Measurements from ENCODE around the gene OR2T34.
A peak's percentile ranks its signal among the peaks of the same experiment; 100 is the strongest.
"Not testable (repeated sequence)": the region's sequence is repeated elsewhere in the genome, so short reads cannot be mapped to it uniquely, and the experiment has no call there.

Gene OR2T34, protein sequence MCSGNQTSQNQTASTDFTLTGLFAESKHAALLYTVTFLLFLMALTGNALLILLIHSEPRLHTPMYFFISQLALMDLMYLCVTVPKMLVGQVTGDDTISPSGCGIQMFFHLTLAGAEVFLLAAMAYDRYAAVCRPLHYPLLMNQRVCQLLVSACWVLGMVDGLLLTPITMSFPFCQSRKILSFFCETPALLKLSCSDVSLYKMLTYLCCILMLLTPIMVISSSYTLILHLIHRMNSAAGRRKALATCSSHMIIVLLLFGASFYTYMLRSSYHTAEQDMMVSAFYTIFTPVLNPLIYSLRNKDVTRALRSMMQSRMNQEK

DNA sequence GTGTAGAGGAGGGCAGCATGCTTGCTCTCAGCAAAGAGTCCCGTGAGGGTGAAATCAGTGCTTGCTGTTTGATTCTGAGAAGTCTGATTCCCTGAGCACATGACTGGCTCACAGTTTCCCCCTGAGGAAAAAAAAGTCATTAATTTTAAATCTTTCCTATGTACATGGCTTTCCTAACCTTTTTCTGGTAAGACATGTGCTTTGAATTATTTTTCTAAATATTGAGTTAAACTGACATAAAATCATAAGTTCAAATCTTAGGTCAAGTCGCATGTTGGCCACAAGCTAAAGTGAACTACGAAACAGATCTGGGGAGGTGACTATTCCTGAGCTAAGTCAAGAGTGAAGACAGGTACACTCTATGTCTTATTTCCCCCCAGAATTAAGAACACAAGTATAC is at the start of gene OR2T34:
Gene OR2T34 (minus strand): TSS at position 101 of the 400 bp plus-strand sequence. CDS start 0 bp downstream, at position 101.
- not testable (repeated sequence) for DNase-seq (ENCODE audit: low read depth, low spot score)

DNA sequence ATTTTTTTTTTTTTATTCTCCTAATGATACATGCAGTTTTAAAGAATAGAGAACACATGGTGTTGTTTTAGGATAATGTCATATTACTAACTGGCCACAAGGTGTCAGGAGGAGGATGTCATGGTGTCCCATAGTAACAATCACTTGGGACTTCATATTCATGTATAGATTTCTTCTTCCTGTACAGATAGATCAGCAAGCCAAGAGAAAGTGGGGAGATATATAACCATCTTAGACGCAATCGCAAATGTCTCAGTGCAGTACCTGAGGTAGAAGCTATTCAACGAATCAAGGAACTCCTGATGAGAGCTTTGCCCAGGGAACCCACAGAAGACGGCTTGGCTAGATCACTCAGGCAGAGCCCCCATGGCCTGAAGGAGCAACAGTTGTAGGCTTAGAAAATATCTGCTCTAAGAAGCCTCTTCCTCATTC is 48.0 kb upstream of the OR2T34 start:
- DNase-seq (ENCODE audit: low read depth, low spot score): no peak

DNA sequence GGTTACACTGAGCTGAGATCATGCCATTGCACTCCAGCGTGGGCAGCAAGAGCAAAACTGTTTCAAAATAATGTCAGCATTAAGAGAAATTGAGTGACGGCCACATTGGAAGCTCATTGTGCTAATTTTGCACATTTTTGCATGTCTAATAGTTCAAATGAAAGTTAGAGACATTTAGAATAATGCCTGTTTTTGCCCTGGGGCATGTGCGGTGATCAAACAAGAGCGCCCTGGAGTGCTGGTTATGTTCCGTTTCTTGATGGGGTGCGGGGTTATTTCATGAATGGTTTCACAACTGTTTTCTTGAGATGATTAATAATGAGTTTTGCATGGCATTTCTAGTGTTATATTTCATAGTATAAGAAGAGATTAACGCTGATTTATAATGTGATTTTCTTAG is 47.2 kb upstream of the OR2T34 start:
- DNase-seq (ENCODE audit: low read depth, low spot score): no peak

DNA sequence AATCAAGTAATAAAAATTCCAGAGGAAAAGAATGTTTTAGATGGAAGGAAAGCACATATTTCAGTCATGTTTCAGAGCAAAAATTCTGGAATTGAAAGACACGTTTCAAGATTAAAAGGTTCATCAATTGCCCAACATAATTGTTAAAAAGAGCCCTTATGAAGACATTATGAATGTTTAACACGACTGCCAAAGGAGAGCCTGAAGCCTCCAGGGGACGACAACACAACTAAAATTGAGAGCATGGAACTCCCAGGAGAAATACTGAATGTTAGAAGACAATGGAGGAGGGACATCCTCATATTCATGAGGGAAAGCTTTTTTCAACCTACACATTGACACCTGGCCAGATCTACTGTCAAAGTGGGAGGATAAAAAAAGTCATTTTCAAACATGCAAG is 44.3 kb upstream of the OR2T34 start:
- DNase-seq (ENCODE audit: low read depth, low spot score): peak; percentile 4

DNA sequence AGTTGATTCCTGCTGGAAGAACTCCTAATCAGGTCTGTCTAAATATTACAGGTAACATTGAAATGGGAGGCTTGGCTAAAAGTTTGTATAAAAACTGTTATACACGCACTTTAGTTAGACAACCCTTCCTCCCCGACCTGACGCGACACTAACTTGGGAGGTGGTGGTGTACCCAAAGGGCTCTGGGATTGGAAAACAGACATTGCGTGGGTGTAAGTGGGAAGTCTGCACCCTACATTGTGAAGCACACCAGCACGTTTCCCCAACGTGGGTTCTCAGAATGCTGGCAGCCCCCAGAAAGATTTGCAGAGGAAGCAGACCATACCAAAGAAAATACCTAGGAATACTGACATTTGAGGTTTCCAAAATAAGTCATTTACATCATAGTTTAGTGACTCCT is 43.6 kb upstream of the OR2T34 start:
- no peak for DNase-seq (ENCODE audit: low read depth, low spot score)

DNA sequence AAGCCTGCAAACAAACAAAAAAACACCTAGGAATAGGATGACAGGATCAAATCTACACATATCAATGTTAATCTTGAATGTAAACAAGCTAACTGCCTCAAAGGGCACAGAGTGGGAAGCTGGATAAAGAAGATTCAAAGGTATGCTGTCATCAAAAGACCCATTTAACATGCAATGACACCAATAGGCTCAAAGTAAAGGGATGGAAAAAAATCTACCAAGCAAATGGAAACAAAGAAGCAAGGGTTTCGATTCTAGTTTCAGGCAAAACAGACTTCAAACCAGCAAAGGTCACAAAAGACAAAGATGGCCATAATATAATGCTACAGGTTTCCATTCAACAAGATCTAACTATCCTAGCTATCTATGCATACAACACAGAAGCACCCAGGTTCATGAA is 39.2 kb upstream of the OR2T34 start:
- DNase-seq (ENCODE audit: low read depth, low spot score): no peak

DNA sequence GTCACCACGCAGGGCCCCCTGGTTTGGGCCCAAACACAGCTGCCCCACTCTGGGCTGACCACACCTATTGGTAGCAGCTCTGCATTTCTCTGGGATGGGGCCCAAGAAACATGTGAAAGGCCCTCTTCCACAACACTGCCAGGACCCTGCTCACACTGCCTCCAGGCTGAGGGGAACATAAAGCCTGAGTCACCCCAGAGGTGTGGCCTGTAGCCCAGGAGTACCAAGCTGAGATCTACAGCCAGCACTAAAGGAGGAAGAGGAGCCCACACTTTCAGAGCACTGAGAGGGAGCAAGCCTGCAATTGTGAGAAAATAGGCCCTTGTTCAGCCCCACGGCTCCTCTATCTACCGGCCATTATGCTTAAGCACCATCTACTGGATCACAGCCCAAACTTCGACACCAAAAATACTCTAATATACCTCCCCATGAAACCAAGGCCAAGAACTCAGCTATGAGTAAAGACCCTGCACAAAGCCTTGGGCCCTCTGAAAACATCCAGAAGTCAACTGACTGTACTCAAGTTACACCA is 37.4 kb upstream of the OR2T34 start:
- no peak for DNase-seq (ENCODE audit: low read depth, low spot score)

DNA sequence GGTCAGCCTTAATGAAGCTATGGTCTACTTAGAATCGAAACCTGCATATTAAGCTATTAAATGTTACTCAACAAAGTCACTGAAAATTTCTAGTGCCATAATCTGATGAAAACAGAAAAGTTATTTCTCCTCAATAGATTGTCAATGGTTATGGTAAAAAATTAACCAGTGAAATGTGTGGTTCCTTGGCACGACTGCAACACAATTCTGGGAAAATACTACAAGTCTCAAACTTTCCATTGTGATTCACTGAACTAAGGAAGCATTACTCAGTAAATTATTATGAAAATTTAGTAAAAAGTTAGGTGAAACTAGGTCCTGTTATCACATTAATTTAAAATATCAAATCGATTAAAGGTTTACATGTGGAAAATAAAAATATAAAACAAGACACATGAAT is 35.7 kb upstream of the OR2T34 start:
- DNase-seq (ENCODE audit: low read depth, low spot score): no peak

DNA sequence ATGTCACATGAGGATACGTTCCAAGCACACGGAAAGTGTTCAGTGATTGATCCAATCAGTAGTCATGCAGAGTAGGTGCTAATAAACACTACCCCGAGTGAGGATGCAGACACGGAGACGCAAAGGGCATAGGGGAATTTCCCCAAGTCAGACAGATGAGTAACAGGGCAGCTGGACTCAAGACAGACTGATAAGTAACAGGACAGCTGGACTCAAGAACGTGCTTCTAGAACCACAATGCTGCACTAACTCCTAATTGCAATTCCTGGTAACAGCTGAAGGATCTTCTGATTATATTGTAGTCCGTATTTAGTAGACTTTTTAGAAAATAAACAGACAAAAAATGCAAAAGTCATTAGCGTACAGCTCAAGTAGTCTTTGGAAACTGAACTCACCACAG is 24.8 kb upstream of the OR2T34 start:
- no peak for DNase-seq (ENCODE audit: low read depth, low spot score)

DNA sequence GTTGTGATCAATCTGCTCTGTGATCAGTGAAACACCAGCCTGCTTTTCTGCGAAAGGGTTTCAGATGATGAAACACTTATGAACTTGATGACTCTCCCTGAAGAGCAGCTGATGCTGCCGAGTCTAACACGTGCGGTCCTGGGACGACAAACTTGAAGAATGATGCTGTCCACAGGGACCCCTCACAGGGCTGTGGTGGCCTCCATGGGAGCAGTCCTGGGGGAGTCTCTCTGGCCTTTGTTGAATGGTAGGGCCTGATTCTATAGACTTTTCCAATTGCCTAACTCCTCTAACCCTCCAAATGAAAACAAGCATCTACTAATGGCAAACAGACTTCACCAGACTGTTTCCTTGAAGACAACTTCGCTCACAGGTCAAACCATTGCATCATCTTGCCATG is 23.0 kb upstream of the OR2T34 start, which contains the start of gene OR2T10:
Gene OR2T10 (minus strand): TSS at position 112 of the 400 bp plus-strand sequence. CDS start 3,932 bp downstream, outside the sequence.
- DNase-seq (ENCODE audit: low read depth, low spot score): no peak

DNA sequence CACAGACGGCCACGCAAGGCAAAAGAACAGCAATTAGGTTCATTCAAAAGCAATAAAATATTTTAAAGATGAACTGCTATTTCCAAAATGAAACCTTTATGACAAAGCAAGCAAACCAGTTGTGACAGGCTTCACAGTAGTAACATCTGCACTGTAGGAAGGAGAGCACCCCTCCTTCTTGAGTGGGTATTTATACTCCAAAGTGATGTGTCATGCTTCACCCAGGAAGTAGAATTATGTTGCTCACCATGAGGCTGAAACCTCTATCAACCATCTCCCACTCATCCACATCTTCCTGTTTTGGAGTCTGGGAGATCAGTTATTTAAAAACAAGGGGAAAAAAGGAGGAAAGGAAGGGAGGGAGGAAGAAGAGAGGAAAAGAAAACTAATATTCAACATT is 22.1 kb upstream of the OR2T34 start:
- DNase-seq (ENCODE audit: low read depth, low spot score): no peak

DNA sequence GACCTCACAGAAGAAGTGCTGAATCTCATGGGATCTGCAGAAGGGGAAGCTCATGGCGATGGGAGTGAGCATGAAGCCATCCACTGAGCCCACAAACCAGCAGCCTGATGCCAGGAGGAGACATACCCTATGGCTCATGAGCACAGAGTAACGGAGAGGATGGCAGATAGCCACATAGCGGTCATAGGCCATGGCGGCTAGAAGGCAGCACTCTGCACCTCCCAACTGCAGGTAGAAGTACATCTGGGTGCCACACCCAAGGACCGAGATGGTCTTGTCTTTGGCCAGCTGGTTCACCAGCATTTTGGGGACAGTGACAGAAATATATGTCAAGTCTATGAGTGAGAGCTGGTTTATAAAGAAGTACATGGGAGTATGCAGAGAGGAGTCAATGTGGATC is 18.7 kb upstream of the OR2T34 start:
- DNase-seq (ENCODE audit: low read depth, low spot score): no peak

DNA sequence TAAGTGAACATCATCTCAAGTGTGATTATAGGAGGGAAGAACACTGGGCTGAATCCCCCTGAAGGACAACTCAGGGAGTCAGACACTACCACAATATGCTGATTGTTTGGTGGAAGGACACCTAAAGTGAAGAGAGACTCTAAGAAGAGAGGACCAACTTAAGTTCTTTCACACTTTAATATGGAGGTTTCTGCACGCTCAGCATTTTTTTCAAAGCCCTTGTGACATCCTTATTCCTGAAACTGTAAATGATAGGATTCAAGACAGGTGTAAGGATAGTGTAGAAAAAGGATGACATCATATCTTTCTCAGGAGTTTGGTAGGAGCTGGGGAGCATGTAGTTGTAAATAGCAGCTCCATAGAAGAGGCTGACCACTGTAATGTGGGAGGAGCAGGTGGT is 18.1 kb upstream of the OR2T34 start:
- DNase-seq (ENCODE audit: low read depth, low spot score): no peak

DNA sequence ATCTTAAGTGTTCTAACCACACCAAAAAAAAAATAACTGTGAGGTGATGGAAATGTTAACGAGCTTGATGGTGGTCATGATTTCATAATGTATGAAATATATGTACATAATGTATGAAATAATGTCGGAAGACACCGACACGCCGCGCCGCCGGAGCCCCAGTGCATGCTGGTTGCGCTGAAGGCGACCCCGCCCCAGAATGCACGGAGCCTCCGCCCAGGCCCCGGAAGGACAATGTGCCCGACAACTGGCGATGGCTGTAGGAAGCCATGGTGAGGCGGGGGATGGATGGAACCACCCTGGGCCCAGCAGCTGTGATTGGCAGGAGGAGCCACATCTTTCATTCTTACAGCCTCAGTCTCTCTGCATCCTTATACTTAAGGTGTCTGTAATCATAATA is 15.5 kb upstream of the OR2T34 start:
- no peak for DNase-seq (ENCODE audit: low read depth, low spot score)

DNA sequence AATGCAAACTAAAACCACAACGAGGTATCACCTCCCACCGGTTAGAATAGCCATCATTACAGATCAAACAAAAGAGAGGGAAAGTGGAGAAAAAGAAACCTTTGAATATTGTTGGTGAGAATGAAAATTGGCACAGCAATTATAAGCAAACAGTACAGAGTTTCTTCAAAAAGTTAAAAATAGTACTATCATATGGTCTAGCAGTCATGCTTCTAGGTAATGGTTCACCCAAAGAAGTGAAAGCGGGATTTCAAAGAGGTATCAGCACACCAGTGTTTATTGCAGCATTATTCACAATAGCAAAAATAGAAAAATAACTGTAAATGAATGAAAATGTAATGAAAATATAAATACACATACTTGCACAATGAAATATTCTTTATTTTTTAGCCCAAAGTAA is 14.8 kb upstream of the OR2T34 start:
- no peak for DNase-seq (ENCODE audit: low read depth, low spot score)

DNA sequence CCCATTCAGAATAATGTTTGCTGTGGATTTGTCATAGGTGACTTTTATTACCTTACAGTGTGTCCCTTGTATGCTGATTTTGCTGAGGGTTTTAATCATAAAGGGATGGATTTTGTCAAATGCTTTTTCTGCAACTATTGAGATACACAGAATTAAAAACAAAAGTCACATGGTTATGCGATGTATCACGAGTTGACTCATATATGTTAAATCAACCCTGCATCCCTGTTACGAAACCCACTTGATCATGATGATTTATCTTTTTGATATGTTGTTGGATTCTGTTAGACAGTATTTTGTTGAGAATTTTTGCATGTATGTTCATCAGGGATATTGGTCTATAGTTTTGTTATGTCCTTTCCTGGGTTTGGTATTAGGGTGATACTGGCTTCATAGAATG is 10.7 kb upstream of the OR2T34 start:
- no peak for DNase-seq (ENCODE audit: low read depth, low spot score)

DNA sequence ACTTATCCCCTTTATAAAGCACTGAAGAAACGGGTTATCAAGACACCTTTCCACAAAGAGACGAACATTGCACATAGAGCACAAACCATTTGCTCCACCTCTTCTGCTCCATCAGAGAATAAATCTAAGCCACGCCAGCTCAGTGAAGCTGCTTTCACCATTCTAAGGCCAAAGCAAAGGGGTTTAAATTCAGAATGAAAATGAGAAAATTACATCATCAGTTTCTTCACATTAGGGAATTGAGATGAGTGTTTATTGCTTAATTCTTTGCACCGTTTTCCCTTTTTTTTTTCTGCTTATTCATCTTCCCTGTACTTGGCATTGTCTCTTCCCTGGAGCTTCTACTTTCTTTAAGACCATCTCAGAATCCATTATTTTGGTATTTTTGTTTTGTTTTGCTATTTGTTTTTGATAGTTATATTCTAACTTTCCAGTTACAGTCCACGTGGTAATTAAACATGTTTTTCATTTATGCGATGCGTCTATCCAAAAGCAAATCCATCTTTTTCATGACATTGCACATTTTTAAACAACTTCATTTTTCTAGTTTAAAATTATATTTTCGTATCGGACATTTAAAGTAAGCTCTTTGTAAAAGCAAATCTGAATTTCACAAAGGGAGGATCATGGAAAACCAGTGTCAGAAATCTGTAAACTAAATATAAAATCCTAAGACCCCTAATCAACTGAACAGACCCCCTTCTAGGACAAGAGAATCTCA is 1.9 kb upstream of the OR2T34 start:
- DNase-seq (ENCODE audit: low read depth, low spot score): no peak

DNA sequence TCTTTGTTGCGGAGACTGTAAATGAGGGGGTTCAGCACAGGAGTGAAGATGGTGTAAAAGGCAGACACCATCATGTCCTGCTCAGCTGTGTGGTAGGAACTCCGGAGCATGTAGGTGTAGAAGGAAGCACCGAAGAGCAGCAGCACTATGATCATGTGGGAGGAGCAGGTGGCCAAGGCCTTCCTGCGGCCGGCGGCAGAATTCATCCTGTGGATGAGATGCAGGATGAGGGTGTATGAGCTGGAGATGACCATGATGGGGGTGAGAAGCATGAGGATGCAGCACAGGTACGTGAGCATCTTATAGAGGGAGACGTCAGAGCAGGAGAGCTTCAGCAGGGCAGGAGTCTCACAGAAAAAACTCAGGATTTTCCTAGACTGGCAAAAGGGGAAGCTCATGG is 701 bp downstream of the OR2T34 start:
- DNase-seq (ENCODE audit: low read depth, low spot score): not testable (repeated sequence)

DNA sequence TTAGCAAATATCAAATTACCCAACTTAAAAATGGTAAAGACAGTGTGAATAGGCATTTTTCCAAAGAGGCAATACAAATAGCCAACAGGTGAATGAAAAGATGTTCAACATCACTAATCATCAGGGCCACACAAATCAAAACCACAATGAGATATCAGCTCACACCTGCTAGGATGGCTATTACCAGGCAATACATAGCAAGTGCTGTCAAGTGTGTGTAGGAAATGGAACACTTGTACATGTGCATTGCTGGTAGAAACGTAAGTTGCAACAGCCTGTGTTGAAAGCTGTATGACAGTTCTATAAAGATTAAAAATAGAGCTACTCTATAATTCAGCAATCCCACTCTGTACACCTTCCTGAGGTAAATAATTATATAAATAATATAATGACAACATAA is 2.5 kb downstream of the OR2T34 start:
- DNase-seq (ENCODE audit: low read depth, low spot score): not testable (repeated sequence)

DNA sequence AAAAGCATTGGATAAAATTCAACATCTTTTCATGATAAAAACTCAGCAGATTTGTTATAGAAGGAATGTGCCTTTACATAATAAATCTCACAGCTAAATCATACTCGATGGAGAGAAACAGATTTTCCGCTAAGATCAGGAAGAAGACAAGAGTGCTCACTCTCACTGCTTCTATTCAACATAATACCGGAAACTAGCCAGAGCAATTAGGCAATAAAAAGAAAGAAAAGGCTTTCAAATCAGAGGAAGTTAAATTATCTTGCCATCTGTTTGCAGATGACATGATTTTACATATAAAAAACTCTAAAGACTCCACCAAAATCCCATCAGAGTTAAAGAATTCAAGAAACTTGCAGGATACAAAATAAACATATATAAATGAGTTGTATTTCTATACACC is 3.7 kb downstream of the OR2T34 start:
- DNase-seq (ENCODE audit: low read depth, low spot score): not testable (repeated sequence)

DNA sequence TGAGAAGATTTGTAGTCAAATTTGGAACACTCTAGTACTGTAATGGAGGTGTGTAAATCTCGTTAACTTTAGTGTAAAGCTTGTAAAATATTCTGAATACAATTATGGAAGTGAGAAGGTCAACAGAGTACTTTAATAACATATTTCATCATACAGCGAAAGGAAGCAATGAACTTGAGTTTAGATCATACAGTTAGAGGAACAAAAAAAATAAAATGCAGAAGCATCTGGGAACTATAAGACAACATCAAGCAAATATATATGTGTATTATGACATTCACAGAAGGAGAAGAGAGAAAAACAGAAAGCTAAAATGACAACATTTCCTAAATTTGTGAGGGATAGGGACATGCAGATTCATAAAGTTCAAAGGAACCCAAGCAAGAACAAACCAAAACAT is 5.5 kb downstream of the OR2T34 start:
- DNase-seq (ENCODE audit: low read depth, low spot score): not testable (repeated sequence)

DNA sequence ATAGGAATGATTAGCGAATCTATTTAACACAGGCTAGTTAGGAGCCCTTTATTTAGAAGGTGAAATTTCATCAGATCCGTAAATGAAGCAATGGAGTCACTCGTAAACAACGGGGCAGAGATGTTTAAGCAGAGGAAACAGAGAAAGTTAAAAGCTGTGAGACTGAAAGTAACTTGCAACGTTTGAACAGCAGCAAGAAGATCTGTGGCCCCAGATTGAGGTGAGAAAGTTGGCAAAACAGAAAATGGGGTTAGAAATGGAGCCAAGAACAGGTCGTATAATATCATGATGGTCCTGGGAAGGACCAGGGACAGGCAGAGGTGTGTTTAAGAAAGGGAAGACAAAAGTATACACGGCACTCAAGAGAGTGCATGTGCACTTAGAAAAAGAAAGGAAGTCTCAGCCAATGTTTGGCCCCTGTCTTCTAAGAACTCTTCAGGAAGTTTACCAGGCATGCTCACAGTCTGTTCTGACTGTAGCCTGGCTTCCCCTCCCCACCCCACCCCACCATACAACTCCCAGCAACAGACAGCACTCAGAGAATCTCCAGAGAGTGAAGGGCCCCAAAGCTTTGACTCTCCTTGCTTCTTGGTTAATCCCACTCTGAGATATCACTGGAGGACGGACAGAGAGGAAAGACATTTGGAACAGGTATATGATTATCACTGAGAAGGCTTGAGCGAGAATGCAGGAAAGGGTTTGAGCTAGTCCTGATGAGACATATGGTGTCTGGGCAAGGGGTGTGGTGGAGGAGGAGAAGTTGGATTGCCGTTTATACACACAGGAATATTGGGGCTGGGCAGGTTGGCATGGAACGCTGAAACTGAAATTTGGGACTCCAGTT is 8.8 kb downstream of the OR2T34 start:
- not testable (repeated sequence) for DNase-seq (ENCODE audit: low read depth, low spot score)

Measured in activated naive CD8-positive, alpha-beta T cell treated with anti-CD3 and anti-CD28 coated beads, Interleukin-2, amount 50 U/mL, for 16 hours (primary cell).